ENCODE results near the gene SUPT6H. TPM values are rescaled to one million over a fixed set of nuclear protein-coding genes. Genes with fewer than 3 reads are reported as not detected.

Gene SUPT6H
- total and polyA plus RNA-seq, 2 of the 8 experiments (the other 6 are each of a cell fraction or from before 2014, with no cell fraction given), result 32.0 to 59.9 TPM

DNA sequence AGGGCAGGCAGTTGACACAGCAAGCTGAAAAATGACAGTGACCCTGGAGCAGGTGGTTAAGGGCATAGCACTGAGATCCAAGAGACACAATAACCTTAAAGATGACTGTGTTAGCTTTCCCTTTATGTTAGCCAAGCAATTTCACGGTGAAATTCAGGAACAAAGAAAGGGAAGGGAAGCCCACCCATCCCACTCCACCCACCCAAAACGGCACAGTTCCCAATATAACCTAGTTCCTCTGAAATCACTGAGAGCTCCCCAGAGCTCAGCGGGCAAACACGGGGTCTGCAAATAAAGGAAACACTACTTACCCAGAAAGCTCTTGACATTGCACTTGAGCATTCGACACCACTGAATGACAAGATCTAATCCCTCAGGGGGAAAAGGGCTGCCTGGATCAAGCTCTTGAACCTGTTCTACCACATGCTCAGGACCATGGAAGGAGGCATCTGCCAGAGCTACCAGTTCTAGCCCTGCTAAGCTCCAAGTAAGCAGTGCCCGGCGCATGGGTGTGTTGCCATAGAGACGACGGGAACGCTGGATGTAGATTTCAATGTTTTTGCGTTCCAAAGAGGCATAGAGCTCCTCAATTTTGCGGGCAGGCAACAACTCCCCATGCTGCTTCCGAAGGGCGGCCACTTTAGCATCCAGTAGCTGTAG is 27.7 kb upstream of the SUPT6H start:
- H3K23me2 ChIP-seq (ENCODE audit: low read depth, low read length), result no peaks in the 10 kb centered on the region; the same call in 1 of the 2 replicates
- H3K27ac ChIP-seq (ENCODE audit: low read depth, low read length), result no peak overlapping the region
- no peak overlapping the region for H4K5ac ChIP-seq (ENCODE audit: insufficient read length, low read depth, low read length)
- H2BK5ac ChIP-seq (ENCODE audit: low read depth, low read length), result no peak overlapping the region
- no peak overlapping the region for H4K91ac ChIP-seq (replicated peaks; ENCODE audit: insufficient read length, low read length)
- H2BK15ac ChIP-seq (ENCODE audit: low read length), result no peak overlapping the region
- no peaks in the 10 kb centered on the region for H3K27me3 ChIP-seq (replicated peaks in 1 of 4; ENCODE audit: control insufficient read depth in 3 of 4, extremely low read depth in 1 of 4, insufficient read depth in 3 of 4, low read length in 3 of 4)
- H2BK12ac ChIP-seq (ENCODE audit: low read depth, low read length), result no peak overlapping the region
- TF ChIP-seq EZH2 (IDR thresholded peaks at IDR 0.05; ENCODE audit: low read depth, low read length, severe bottlenecking) (no peak), JUN (IDR thresholded peaks at IDR 0.05; ENCODE audit: low read depth, low read length) (no peak), HDAC2 (IDR thresholded peaks at IDR 0.05; ENCODE audit: borderline replicate concordance in 1 of 2, low read depth in 2 of 2, low read length in 2 of 2) (no peak), BRCA1 (IDR thresholded peaks at IDR 0.05; ENCODE audit: low read depth, low read length) (no peak), TAF1 (IDR thresholded peaks at IDR 0.05; ENCODE audit: low read depth, low read length) (no peak)
- TF ChIP-seq, protein P1, sequence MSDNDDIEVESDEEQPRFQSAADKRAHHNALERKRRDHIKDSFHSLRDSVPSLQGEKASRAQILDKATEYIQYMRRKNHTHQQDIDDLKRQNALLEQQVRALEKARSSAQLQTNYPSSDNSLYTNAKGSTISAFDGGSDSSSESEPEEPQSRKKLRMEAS (IDR thresholded peaks at IDR 0.05), result no peak
- no peak overlapping the region for H3K18ac ChIP-seq (ENCODE audit: extremely low read depth, low read length)
- H2BK120ac ChIP-seq (replicated peaks; ENCODE audit: low read depth, low read length), result no peak overlapping the region
- H3K79me2 ChIP-seq (ENCODE audit: control insufficient read depth in 1 of 2, insufficient read depth in 2 of 2, low read length in 2 of 2), result peaks cover 0 to 23% of the 10 kb centered on the region in 2 experiments; a peak in 2 of 4 replicates
- H3K4me3 ChIP-seq (ENCODE audit: extremely low read depth in 1 of 4, insufficient read depth in 2 of 4, low read depth in 3 of 4, low read length in 4 of 4), result no peak overlapping the region
- FAIRE-seq (no peak), DNase-seq (ENCODE audit: low read depth in 1 of 2, low spot score in 2 of 2) (no peak)
- H3K9ac ChIP-seq (replicated peaks in 1 of 4; ENCODE audit: extremely low read depth in 1 of 4, low read depth in 3 of 4, low read length in 3 of 4), result no peak overlapping the region
- no peaks in the 10 kb centered on the region for H3K4me1 ChIP-seq (replicated peaks in 1 of 4; ENCODE audit: control insufficient read depth in 3 of 4, insufficient read depth in 4 of 4, low read length in 3 of 4)
- no peak overlapping the region for H3K4me2 ChIP-seq (ENCODE audit: insufficient read depth in 1 of 2, low read depth in 2 of 2, low read length in 2 of 2)
- 90% methylated on average over 14 of the region's 14 CpGs; no CpG with 5 or more reads in 1 of the 2 experiments for WGBS, 2 experiments (ENCODE audit: extremely low coverage in 1 of 2, insufficient coverage in 1 of 2, insufficient read length in 1 of 2, insufficient replicate concordance in 2 of 2, low coverage in 1 of 2, low lambda C conversion rate in 2 of 2, missing lambda C conversion rate in 1 of 2)
- ChIA-PET CTCF (ENCODE audit: partially characterized antibody) (interaction anchor here (1.1 to 2.9 kb wide), 7 partner anchors 10 to 129 kb away, joined by 3 to 14 read pairs (median 5); partner anchors contain the start of gene BLTP2), POLR2A (ENCODE audit: partially characterized antibody) (interaction anchor here (1.0 to 14.1 kb wide), 7 partner anchors 10 to 80 kb away, joined by 3 to 163 read pairs (median 9); partner anchors contain the start of genes ALDOC, BLTP2 and RSKR)
- no peak overlapping the region for H4K8ac ChIP-seq (ENCODE audit: extremely low read depth, insufficient read depth, low read length)
- H3K56ac ChIP-seq (replicated peaks; ENCODE audit: insufficient read length, low read depth, low read length), result no peak overlapping the region
- no peaks in the 10 kb centered on the region for H3K9me3 ChIP-seq (ENCODE audit: insufficient read depth in 2 of 2, low read depth in 1 of 2, low read length in 1 of 2)
- peaks cover 10 to 24% of the 10 kb centered on the region in 2 experiments for H4K20me1 ChIP-seq (replicated peaks in 1 of 2; ENCODE audit: control insufficient read depth in 1 of 2, insufficient read depth in 2 of 2, low read length in 2 of 2)
- no peak overlapping the region for H2AFZ ChIP-seq (ENCODE audit: low read length)
- H3K79me1 ChIP-seq (ENCODE audit: low read depth, low read length), result peaks cover 7% of the 10 kb centered on the region
- H3K14ac ChIP-seq (ENCODE audit: insufficient read length), result no peak overlapping the region
- H2AK5ac ChIP-seq (ENCODE audit: low read depth, low read length), result no peak overlapping the region
- no peak overlapping the region for H3K23ac ChIP-seq (ENCODE audit: insufficient read length)
- H3K36me3 ChIP-seq (ENCODE audit: control insufficient read depth in 2 of 4, insufficient read depth in 4 of 4, low read length in 3 of 4), result peaks cover 49 to 92% (median 82%) of the 10 kb centered on the region in 4 experiments
- no peak overlapping the region for H3K4ac ChIP-seq (replicated peaks; ENCODE audit: insufficient read length, low read depth, low read length)
- no peak overlapping the region for H2BK20ac ChIP-seq (ENCODE audit: low read length)

Data from H1 (cell line).